ENCODE measurements around the gene BCL10. TPM values are rescaled to one million over a fixed set of nuclear protein-coding genes. Genes with fewer than 3 reads are reported as not detected.

BCL10 gene
- total and polyA plus RNA-seq, 2 of the 13 experiments (the other 11 are each of a cell fraction or from before 2014, with no cell fraction given) = 3.7 to 14.1 TPM

- TF ChIP-seq GPBP1L1 (CRISPR knock-in tag; IDR thresholded peaks at IDR 0.05) = no peak
- TF ChIP-seq ZNF574 (CRISPR knock-in tag; IDR thresholded peaks at IDR 0.05) = peak; percentile 92
- TF ChIP-seq SRF (IDR thresholded peaks at IDR 0.05; ENCODE audit: low read depth, low read length) = no peak
- no peak for TF ChIP-seq FOXO1 (CRISPR knock-in tag; IDR thresholded peaks at IDR 0.05)
- no peak for TF ChIP-seq THAP7 (CRISPR knock-in tag; IDR thresholded peaks at IDR 0.05)
- no peak for TF ChIP-seq ZNF383 (CRISPR knock-in tag; IDR thresholded peaks at IDR 0.05; ENCODE audit: borderline replicate concordance)
- TF ChIP-seq FOXA3 (CRISPR knock-in tag; IDR thresholded peaks at IDR 0.05) = peak; percentile 52
- TF ChIP-seq NFIC (IDR thresholded peaks at IDR 0.05; ENCODE audit: low read length) = no peak
- no peak for TF ChIP-seq ZNF207 (IDR thresholded peaks at IDR 0.05; ENCODE audit: borderline replicate concordance)
- no peak for TF ChIP-seq ZNF646 (CRISPR knock-in tag; IDR thresholded peaks at IDR 0.05)
- peak; percentile 46; the same call in 1 of the 2 replicates for TF ChIP-seq TEAD2 (CRISPR knock-in tag; IDR thresholded peaks at IDR 0.05)
- TF ChIP-seq ZNF839 (CRISPR knock-in tag; IDR thresholded peaks at IDR 0.05; ENCODE audit: borderline replicate concordance) = no peak
- peak; percentile 38 for TF ChIP-seq BORCS8-MEF2B (CRISPR knock-in tag; IDR thresholded peaks at IDR 0.05)
- TF ChIP-seq POLR2AphosphoS2 (IDR thresholded peaks at IDR 0.05; ENCODE audit: low read depth, low read length) = 0 out of 2 replicates have a peak, but pooled peaks have one; percentile 57
- peak; percentile 46; the same call in 1 of the 2 replicates for TF ChIP-seq HINFP (CRISPR knock-in tag; IDR thresholded peaks at IDR 0.05; ENCODE audit: low read depth)
- TF ChIP-seq SMARCE1 (IDR thresholded peaks at IDR 0.05; ENCODE audit: borderline replicate concordance) = no peak
Measured at GRCh38 chr1:85259118-85259911, 17.1 kb downstream of the BCL10 start, which contains the start of gene C1orf52 (continued).
